Subcutaneous adipose tissue (tissue), 4 donors: Measurements from ENCODE around the gene GPC5. TPM values are rescaled to one million over a fixed set of nuclear protein-coding genes. Genes with fewer than 3 reads are reported as not detected.

Source experiments
- CTCF ChIP-seq: fragments of 450-650 bp; IDR thresholded peaks from one replicate; pipeline ENCODE4 v1.5.1; 2016; ENCODE audit warnings: low read depth, mild to moderate bottlenecking, control low read depth, antibody characterized with exemption, moderate library complexity
- total RNA-seq, 4 donors: library from RNA; depleted of rRNA; stranded (reverse); fragments of >200 nt; gene quantifications; one replicate each; pipeline ENCODE4 v1.1.0, GENCODE V29; 2016

The GPC5 gene
- total RNA-seq, 4 donors from 2014 or later: 0.16 to 0.44 TPM; not detected in 2

- no peak for TF ChIP-seq CTCF
Observed at GRCh38 chr13:92560883-92561282, 1162.5 kb downstream of the GPC5 start.

- no peak for TF ChIP-seq CTCF
Observed at GRCh38 chr13:92564942-92565341, 1166.5 kb downstream of the GPC5 start.

DNA sequence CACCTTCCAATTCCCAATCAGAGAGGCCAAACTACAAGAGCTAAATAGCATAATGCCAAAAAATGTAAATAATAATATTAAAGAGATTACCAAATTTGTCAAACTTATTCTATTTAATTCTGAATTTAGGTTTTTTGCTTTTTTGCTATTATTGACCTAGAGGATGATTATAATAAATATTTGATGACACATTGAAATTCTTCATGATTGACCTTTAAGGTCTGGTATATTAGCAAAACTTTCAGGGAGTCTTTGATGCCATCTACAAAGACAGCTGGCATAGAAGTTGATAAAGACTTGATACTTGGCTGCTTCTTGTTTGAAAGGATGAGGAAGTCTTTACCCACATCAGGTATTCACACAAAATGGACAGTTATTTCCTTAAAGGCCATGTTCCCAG lies 1168.3 kb downstream of the GPC5 start:
- TF ChIP-seq CTCF: no peak

DNA sequence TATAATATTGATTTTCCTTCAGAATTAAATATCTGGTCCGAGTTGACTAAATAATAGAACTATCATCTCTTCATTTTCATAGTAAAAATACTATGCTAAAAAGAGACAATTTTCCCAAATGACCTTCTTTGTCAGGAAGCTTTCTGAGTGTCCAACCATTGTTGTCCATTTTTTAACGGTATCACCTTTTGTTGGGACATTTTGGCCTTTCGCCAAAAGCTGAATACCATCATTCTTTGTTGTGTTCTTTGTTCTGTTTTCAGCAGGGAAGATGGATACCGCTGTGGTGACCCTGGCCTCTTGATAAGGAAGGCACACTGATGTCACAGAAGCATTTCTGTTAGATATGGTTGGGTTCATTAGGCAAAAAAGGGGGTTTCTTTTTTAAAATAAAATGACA lies 1173.8 kb downstream of the GPC5 start:
- TF ChIP-seq CTCF: no peak

GRCh38 chr13:92573467-92574057 lies 1175.1 kb downstream of the GPC5 start:
- no peak for TF ChIP-seq CTCF

GRCh38 chr13:92574499-92574898 lies 1176.1 kb downstream of the GPC5 start:
- TF ChIP-seq CTCF: no peak

DNA sequence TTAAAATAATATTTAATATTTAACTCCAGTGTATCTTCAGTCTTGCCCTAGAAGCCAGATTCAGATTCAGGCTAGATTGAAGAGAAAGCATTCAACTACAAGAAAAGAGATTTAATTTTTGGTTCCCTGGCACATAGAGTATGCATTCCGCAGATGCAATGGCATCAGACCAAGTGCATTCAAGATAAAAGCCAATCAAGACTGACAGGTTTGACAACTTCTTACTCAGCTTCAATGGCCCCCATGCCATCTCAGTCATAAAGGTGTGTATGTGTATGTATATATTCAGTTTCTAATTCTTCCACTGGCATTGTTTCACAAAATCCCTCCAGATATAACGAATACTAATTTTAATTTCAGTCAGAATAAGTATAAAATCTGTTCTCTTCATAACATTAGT lies 1177.4 kb downstream of the GPC5 start:
- no peak for TF ChIP-seq CTCF
